ENCODE data around the gene MRPL44. TPM values are rescaled to one million over a fixed set of nuclear protein-coding genes. Genes with fewer than 3 reads are reported as not detected.

Gene MRPL44
- total and polyA plus RNA-seq, 11 donors, result 20.7 to 54.2 (median 38.2) TPM

DNA sequence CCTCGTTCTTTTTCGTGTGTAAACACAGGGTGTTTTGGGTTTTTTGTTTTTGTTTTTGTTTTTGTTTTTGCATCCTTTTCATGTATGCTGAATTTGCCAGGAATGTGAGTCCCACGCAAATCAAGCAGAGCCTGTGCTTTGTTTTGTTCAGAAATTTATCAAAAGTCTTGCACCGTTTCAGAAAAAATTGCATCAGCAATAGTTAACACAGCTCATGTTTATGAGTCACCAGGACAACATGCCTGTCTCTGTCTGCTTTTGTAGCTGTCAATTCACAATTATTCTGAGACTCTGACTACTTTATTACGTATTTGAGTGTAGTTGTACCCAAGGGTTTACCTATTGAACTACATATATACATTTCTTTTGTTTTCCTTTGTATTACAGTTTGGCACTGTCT lies 38.3 kb downstream of the MRPL44 start:
- no peak overlapping the region for H3K27ac ChIP-seq
- H3K36me3 ChIP-seq, result peaks cover 0 to 56% (median 3%) of the 10 kb centered on the region in 9 donors
- no peak for TF ChIP-seq POLR2A (IDR thresholded peaks at IDR 0.05)
- TF ChIP-seq, protein P1, sequence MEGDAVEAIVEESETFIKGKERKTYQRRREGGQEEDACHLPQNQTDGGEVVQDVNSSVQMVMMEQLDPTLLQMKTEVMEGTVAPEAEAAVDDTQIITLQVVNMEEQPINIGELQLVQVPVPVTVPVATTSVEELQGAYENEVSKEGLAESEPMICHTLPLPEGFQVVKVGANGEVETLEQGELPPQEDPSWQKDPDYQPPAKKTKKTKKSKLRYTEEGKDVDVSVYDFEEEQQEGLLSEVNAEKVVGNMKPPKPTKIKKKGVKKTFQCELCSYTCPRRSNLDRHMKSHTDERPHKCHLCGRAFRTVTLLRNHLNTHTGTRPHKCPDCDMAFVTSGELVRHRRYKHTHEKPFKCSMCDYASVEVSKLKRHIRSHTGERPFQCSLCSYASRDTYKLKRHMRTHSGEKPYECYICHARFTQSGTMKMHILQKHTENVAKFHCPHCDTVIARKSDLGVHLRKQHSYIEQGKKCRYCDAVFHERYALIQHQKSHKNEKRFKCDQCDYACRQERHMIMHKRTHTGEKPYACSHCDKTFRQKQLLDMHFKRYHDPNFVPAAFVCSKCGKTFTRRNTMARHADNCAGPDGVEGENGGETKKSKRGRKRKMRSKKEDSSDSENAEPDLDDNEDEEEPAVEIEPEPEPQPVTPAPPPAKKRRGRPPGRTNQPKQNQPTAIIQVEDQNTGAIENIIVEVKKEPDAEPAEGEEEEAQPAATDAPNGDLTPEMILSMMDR (IDR thresholded peaks at IDR 0.05), result no peak
- ATAC-seq (peak in 1 of 4 donors; percentile 41), DNase-seq (no peak)
- H3K27me3 ChIP-seq, result no peaks in the 10 kb centered on the region
- H3K4me1 ChIP-seq, result peaks cover 0 to 6% (median 0%) of the 10 kb centered on the region in 12 donors
- intact Hi-C loops (cut with DNase I), result loop anchor here in 7 of 10 donors (2.0 to 10.0 kb wide), 8 partner anchors 37 to 789 kb away; partner anchors contain the start of gene SERPINE2 (in 3 of the 7)
- no peak overlapping the region for H3K4me3 ChIP-seq
- no peaks in the 10 kb centered on the region for H3K9me3 ChIP-seq
- WGBS, 4 donors, result 74 to 85% (median 84%) methylated on average over 5 of the region's 5 CpGs

DNA sequence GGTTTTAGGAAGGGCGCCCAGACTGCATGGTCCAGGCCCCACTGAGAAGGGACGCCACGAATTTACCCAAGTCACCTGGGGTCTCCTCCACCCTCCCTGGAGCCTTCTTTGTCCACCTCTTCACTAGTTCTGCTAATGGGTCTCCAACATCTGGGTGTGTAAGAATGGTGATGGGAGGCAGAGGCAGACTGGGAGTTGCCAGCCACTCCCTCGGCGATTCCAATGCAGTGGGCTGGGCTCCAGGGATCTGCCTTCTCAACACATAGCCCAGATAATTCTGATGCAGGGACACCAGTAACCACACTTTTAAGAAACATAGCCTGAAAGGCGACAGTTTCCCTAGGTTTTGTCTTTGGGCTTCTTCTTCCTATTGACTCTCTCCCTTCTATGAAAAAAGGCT lies 39.1 kb downstream of the MRPL44 start:
- H3K27me3 ChIP-seq, result no peaks in the 10 kb centered on the region
- no peak overlapping the region for H3K4me3 ChIP-seq
- intact Hi-C loops (cut with DNase I), result loop anchor here in 5 of 10 donors (5.0 to 10.0 kb wide), 5 partner anchors 36 to 788 kb away; partner anchors contain the start of gene SERPINE2 (in 2 of the 5)
- DNase-seq, result no peak
- H3K4me1 ChIP-seq, result peaks cover 0 to 6% (median 0%) of the 10 kb centered on the region in 12 donors
- TF ChIP-seq POLR2A (IDR thresholded peaks at IDR 0.05), result no peak
- TF ChIP-seq, protein P1 (IDR thresholded peaks at IDR 0.05), result no peak
- 81 to 99% (median 91%) methylated on average over 6 of the region's 6 CpGs for WGBS, 4 donors
- no peak overlapping the region for H3K27ac ChIP-seq
- H3K9me3 ChIP-seq, result no peaks in the 10 kb centered on the region
- peaks cover 0 to 56% (median 3%) of the 10 kb centered on the region in 9 donors for H3K36me3 ChIP-seq
- no peak for ATAC-seq

GRCh38 chr2:223997938-223998337 lies 40.7 kb downstream of the MRPL44 start:
- Histone ChIP-seq H3K27ac (no peak overlapping the region), H3K4me3 (no peak overlapping the region), H3K9me3 (no peaks in the 10 kb centered on the region), H3K36me3 (peaks cover 0 to 47% (median 3%) of the 10 kb centered on the region in 9 donors), H3K4me1 (peaks cover 0 to 6% (median 0%) of the 10 kb centered on the region in 12 donors), H3K27me3 (no peaks in the 10 kb centered on the region)
- intact Hi-C loops (cut with DNase I), result loop anchor here in 5 of 10 donors (5.0 to 10.0 kb wide), 5 partner anchors 34 to 787 kb away; partner anchors contain the start of gene SERPINE2 (in 2 of the 5)
- ATAC-seq (no peak), DNase-seq (no peak)
- TF ChIP-seq POLR2A (IDR thresholded peaks at IDR 0.05), result no peak
- TF ChIP-seq, protein P1 (IDR thresholded peaks at IDR 0.05), result no peak
- 86 to 93% (median 91%) methylated on average over 5 of the region's 5 CpGs for WGBS, 4 donors

GRCh38 chr2:223998948-223999347 lies 41.7 kb downstream of the MRPL44 start:
- intact Hi-C loops (cut with DNase I), result loop anchor here in 5 of 10 donors (5.0 to 10.0 kb wide), 5 partner anchors 33 to 786 kb away; partner anchors contain the start of gene SERPINE2 (in 2 of the 5)
- WGBS, 4 donors, result 69 to 80% (median 73%) methylated on average over 2 of the region's 2 CpGs
- ATAC-seq (no peak), DNase-seq (no peak)
- no peak for TF ChIP-seq POLR2A (IDR thresholded peaks at IDR 0.05)
- TF ChIP-seq, protein P1 (IDR thresholded peaks at IDR 0.05), result no peak
- Histone ChIP-seq H3K27me3 (no peaks in the 10 kb centered on the region), H3K27ac (no peak overlapping the region), H3K4me1 (peaks cover 0 to 4% (median 0%) of the 10 kb centered on the region in 12 donors), H3K36me3 (peaks cover 0 to 47% (median 3%) of the 10 kb centered on the region in 9 donors), H3K9me3 (no peaks in the 10 kb centered on the region), H3K4me3 (no peak overlapping the region)

Data from heart left ventricle (tissue), 16 donors.